ENCODE results near the gene BEGAIN. TPM values are rescaled to one million over a fixed set of nuclear protein-coding genes. Genes with fewer than 3 reads are reported as not detected.
A peak's percentile ranks its signal among the peaks of the same experiment; 100 is the strongest.

Gene BEGAIN
- total RNA-seq, 1 donor from 2014 or later, result 5.1 TPM

DNA sequence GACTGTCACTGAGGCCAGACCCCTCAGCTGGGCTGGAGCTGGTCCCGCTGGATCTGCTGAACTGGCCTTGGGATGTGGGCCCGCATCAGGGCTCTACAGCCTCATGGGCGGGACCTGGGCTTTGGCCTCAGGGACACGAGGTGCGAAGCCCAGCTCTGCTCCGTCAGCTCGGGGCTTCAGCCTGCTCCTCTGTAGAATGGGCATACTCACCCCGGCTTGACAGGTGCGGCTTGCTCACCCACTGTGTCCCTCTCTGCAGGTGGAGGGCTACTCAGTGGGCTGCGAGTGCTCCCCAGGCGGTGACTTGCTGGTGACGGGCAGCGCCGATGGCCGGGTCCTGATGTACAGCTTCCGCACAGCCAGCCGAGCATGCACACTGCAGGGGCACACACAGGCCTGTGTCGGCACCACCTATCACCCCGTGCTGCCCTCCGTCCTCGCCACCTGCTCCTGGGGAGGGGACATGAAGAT, 57.6 kb downstream of the BEGAIN start:
- TF ChIP-seq, protein P1, sequence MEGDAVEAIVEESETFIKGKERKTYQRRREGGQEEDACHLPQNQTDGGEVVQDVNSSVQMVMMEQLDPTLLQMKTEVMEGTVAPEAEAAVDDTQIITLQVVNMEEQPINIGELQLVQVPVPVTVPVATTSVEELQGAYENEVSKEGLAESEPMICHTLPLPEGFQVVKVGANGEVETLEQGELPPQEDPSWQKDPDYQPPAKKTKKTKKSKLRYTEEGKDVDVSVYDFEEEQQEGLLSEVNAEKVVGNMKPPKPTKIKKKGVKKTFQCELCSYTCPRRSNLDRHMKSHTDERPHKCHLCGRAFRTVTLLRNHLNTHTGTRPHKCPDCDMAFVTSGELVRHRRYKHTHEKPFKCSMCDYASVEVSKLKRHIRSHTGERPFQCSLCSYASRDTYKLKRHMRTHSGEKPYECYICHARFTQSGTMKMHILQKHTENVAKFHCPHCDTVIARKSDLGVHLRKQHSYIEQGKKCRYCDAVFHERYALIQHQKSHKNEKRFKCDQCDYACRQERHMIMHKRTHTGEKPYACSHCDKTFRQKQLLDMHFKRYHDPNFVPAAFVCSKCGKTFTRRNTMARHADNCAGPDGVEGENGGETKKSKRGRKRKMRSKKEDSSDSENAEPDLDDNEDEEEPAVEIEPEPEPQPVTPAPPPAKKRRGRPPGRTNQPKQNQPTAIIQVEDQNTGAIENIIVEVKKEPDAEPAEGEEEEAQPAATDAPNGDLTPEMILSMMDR (IDR thresholded peaks at IDR 0.05), result no peak
- DNase-seq (ENCODE audit: low spot score), result peak; percentile 92

DNA sequence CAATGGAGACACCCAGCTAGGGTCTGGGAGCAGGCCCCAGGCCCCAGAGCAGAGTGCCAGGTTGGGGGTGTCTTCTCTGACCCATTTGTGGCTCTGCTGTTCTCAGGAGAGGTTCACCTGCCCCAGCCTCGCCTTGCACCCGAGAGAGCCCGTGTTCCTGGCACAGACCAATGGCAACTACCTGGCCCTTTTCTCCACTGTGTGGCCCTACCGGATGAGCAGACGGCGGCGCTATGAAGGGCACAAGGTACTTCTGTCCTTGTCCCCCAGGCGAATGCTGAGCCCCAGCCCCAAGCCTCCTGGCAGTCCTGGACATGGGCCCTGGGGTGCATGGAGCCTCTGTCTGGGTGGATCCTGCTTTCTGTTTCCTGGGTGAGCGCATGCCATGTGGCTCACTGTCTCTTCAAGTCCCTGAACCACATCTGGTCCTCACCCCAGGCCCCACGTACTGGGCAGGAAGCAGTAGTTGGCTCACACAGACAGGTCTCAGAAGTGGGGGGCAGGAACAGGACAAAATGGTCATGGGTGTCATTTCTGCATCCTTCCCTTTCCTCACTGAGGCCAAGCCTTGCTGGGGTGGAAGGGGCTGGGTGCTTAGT, 58.2 kb downstream of the BEGAIN start:
- Mint-ChIP-seq H3K4me1 (ENCODE audit: low read depth) (peaks cover 14% of the 10 kb centered on the region), H3K27ac (ENCODE audit: unreplicated experiment) (no peak overlapping the region), H3K4me3 (ENCODE audit: unreplicated experiment) (no peak overlapping the region), H3K27me3 (ENCODE audit: low read depth) (no peaks in the 10 kb centered on the region), H3K36me3 (ENCODE audit: low read depth) (peaks cover 2% of the 10 kb centered on the region), H3K9me3 (ENCODE audit: low read depth) (no peaks in the 10 kb centered on the region)
- TF ChIP-seq, protein P1 (IDR thresholded peaks at IDR 0.05), result no peak
- peak; percentile 71 for DNase-seq (ENCODE audit: low spot score)

More for the DNA sequence above, 57.6 kb downstream of the BEGAIN start:
- Mint-ChIP-seq H3K4me3 (ENCODE audit: unreplicated experiment) (no peak overlapping the region), H3K4me1 (ENCODE audit: low read depth) (peaks cover 20% of the 10 kb centered on the region), H3K36me3 (ENCODE audit: low read depth) (peaks cover 2% of the 10 kb centered on the region), H3K27ac (ENCODE audit: unreplicated experiment) (no peak overlapping the region), H3K27me3 (ENCODE audit: low read depth) (no peaks in the 10 kb centered on the region), H3K9me3 (ENCODE audit: low read depth) (no peaks in the 10 kb centered on the region)

DNA sequence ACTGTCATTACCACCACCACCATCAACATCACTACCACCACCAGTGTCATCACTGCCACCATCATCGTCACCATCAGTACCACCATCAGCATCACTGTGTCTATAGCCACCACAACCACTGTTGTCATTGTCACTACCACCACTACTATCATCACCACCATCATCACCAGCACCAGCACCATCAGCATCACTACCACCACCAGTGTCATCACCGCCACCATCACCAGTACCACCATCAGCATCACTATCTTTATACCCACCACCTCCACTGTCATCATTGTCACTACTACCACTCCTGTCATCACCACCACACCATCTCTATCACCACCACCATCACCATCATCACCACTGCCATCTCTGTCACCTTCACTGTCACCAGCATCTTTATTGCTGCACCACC, 60.6 kb downstream of the BEGAIN start:
- Mint-ChIP-seq H3K4me3 (ENCODE audit: unreplicated experiment) (no peak overlapping the region), H3K4me1 (ENCODE audit: low read depth) (no peaks in the 10 kb centered on the region), H3K27me3 (ENCODE audit: low read depth) (no peaks in the 10 kb centered on the region), H3K9me3 (ENCODE audit: low read depth) (no peaks in the 10 kb centered on the region), H3K36me3 (ENCODE audit: low read depth) (peaks cover 2% of the 10 kb centered on the region), H3K27ac (ENCODE audit: unreplicated experiment) (no peak overlapping the region)
- TF ChIP-seq, protein P1 (IDR thresholded peaks at IDR 0.05), result no peak
- DNase-seq (ENCODE audit: low spot score), result peak; percentile 89

DNA sequence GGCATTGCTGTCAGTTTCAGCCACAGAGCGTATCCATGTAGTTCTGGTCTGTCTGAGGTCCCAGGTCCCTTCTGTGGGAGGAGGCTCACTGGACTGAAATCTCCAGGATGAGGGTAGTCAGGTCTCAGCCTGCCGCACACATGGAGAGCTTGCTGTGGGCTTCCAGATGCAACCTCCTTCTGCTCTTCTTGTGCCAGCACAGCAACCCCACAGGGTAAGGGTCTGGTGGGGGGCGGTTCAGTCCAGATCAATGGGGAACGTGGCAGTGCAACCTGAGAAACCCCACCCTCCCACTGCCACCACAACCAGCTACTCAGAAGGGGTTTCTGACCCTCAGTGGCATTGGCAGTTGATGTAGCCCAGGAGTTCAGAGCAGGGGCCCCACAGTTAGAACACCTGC, 61.2 kb downstream of the BEGAIN start:
- Mint-ChIP-seq H3K4me1 (ENCODE audit: low read depth) (no peaks in the 10 kb centered on the region), H3K27me3 (ENCODE audit: low read depth) (no peaks in the 10 kb centered on the region), H3K9me3 (ENCODE audit: low read depth) (no peaks in the 10 kb centered on the region), H3K4me3 (ENCODE audit: unreplicated experiment) (no peak overlapping the region), H3K36me3 (ENCODE audit: low read depth) (peaks cover 2% of the 10 kb centered on the region), H3K27ac (ENCODE audit: unreplicated experiment) (no peak overlapping the region)
- TF ChIP-seq, protein P1 (IDR thresholded peaks at IDR 0.05), result no peak
- peak; percentile 62 for DNase-seq (ENCODE audit: low spot score)

DNA sequence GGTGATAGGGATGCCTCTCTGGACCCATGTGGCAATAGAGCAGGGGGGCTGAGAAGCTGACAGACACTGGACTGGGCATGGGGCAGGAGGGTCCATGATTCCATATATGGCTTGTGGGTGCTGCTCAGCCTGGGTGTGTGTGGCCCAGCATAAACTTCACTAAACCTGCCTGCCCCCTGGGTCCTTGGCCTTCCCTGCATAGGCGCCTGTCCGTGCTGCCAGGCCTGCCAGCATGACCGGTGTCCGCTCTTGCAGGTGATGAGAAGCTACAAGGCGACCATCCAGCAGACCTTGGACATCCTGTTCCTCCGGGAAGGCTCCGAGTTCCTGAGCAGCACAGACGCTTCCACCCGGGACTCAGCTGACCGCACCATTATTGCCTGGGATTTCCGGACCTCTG, 61.6 kb downstream of the BEGAIN start:
- no peak overlapping the region for H3K27ac Mint-ChIP-seq (ENCODE audit: unreplicated experiment)
- H3K4me1 Mint-ChIP-seq (ENCODE audit: low read depth), result no peaks in the 10 kb centered on the region
- TF ChIP-seq, protein P1 (IDR thresholded peaks at IDR 0.05), result no peak
- no peaks in the 10 kb centered on the region for H3K9me3 Mint-ChIP-seq (ENCODE audit: low read depth)
- H3K27me3 Mint-ChIP-seq (ENCODE audit: low read depth), result no peaks in the 10 kb centered on the region
- H3K36me3 Mint-ChIP-seq (ENCODE audit: low read depth), result no peaks in the 10 kb centered on the region
- no peak overlapping the region for H3K4me3 Mint-ChIP-seq (ENCODE audit: unreplicated experiment)
- peak; percentile 80 for DNase-seq (ENCODE audit: low spot score)

Data from chondrocyte (in vitro differentiated cells).